Measurements from ENCODE around the gene SCAMP3. TPM values are rescaled to one million over a fixed set of nuclear protein-coding genes. Genes with fewer than 3 reads are reported as not detected.
A peak's percentile ranks its signal among the peaks of the same experiment; 100 is the strongest.

SCAMP3 gene
- total RNA-seq (10 to 100 TPM in 4 of 5 donors, 1 to 10 TPM in 1; 7.0 to 32.6 (median 24.1) TPM), polyA plus RNA-seq (10 to 100 TPM; 25.8 to 48.4 (median 45.4) TPM)
- long read RNA-seq, donor 1, partial matches to known transcripts: 0 of 4 reads
- long read RNA-seq, donor 1, other reads (novel, unspliced or antisense): 0 of 4 reads
- long read RNA-seq, donor 2, transcript SCAMP3-201 (9 exons, 1,446 nt): major isoform, 12 of 25 reads
- long read RNA-seq, donor 2, partial matches to known transcripts: 11 of 25 reads
- long read RNA-seq, donor 2, other reads (novel, unspliced or antisense): 0 of 25 reads
- long read RNA-seq, donor 3, transcript SCAMP3-201 (9 exons, 1,446 nt): major isoform, 5 of 5 reads
- long read RNA-seq, donor 3, partial matches to known transcripts: 0 of 5 reads
- long read RNA-seq, donor 3, other reads (novel, unspliced or antisense): 0 of 5 reads
- long read RNA-seq, donor 4, partial matches to known transcripts: 0 of 3 reads
- long read RNA-seq, donor 4, other reads (novel, unspliced or antisense): 0 of 3 reads
- long read RNA-seq, donor 5, transcript SCAMP3-201 (9 exons, 1,446 nt): major isoform, 9 of 12 reads
- long read RNA-seq, donor 5, partial matches to known transcripts: 0 of 12 reads
- long read RNA-seq, donor 5, other reads (novel, unspliced or antisense): 0 of 12 reads
- long read RNA-seq, donor 6: 0 reads
- long read RNA-seq, donor 7, transcript SCAMP3-201 (9 exons, 1,446 nt): major isoform, 7 of 7 reads
- long read RNA-seq, donor 7, partial matches to known transcripts: 0 of 7 reads
- long read RNA-seq, donor 7, other reads (novel, unspliced or antisense): 0 of 7 reads
- long read RNA-seq, donor 8, transcript SCAMP3-201 (9 exons, 1,446 nt): major isoform, 14 of 15 reads
- long read RNA-seq, donor 8, partial matches to known transcripts: 0 of 15 reads
- long read RNA-seq, donor 8, other reads (novel, unspliced or antisense): 0 of 15 reads
- long read RNA-seq, donor 9, partial matches to known transcripts: 0 of 6 reads
- long read RNA-seq, donor 9, other reads (novel, unspliced or antisense): 0 of 6 reads
- long read RNA-seq, donor 10, partial matches to known transcripts: 8 of 12 reads
- long read RNA-seq, donor 10, other reads (novel, unspliced or antisense): 0 of 12 reads

- Histone ChIP-seq H3K27me3 (no peaks in the 10 kb centered on the region), H3K9me3 (no peaks in the 10 kb centered on the region), H3K36me3 (peaks cover 53 to 78% (median 75%) of the 10 kb centered on the region in 4 donors), H3K27ac (peak within 1 kb of the TSS; percentile 82 to 88 (median 87)), H3K4me1 (peaks cover 14 to 27% (median 26%) of the 10 kb centered on the region in 4 donors), H3K4me3 (peak within 1 kb of the TSS; percentile 73 to 89 (median 82))
- peak; percentile 95 to 99 for DNase-seq
- intact Hi-C loops (cut with DNase I; ENCODE audit: low total_unique reads): no loop called here
- no peak for TF ChIP-seq EP300 (IDR thresholded peaks at IDR 0.05)
- peak; percentile 79 to 97 (median 90) for TF ChIP-seq POLR2AphosphoS5 (IDR thresholded peaks at IDR 0.05)
- TF ChIP-seq, protein P1, sequence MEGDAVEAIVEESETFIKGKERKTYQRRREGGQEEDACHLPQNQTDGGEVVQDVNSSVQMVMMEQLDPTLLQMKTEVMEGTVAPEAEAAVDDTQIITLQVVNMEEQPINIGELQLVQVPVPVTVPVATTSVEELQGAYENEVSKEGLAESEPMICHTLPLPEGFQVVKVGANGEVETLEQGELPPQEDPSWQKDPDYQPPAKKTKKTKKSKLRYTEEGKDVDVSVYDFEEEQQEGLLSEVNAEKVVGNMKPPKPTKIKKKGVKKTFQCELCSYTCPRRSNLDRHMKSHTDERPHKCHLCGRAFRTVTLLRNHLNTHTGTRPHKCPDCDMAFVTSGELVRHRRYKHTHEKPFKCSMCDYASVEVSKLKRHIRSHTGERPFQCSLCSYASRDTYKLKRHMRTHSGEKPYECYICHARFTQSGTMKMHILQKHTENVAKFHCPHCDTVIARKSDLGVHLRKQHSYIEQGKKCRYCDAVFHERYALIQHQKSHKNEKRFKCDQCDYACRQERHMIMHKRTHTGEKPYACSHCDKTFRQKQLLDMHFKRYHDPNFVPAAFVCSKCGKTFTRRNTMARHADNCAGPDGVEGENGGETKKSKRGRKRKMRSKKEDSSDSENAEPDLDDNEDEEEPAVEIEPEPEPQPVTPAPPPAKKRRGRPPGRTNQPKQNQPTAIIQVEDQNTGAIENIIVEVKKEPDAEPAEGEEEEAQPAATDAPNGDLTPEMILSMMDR (IDR thresholded peaks at IDR 0.05): peak in 1 of 7 experiments; percentile 26
- peak in 1 of 4 donors; percentile 39 for TF ChIP-seq POLR2A (IDR thresholded peaks at IDR 0.05)
- WGBS, 5 donors: 0 to 1% (median 0%) methylated on average over 38 to 47 of the region's 47 CpGs
These were observed at the start of gene SCAMP3 for GRCh38 chr1:155261852-155262673. SCAMP3 (minus strand) TSS chr1:155262360; CDS start chr1:155262151, 209 bp downstream.

DNA sequence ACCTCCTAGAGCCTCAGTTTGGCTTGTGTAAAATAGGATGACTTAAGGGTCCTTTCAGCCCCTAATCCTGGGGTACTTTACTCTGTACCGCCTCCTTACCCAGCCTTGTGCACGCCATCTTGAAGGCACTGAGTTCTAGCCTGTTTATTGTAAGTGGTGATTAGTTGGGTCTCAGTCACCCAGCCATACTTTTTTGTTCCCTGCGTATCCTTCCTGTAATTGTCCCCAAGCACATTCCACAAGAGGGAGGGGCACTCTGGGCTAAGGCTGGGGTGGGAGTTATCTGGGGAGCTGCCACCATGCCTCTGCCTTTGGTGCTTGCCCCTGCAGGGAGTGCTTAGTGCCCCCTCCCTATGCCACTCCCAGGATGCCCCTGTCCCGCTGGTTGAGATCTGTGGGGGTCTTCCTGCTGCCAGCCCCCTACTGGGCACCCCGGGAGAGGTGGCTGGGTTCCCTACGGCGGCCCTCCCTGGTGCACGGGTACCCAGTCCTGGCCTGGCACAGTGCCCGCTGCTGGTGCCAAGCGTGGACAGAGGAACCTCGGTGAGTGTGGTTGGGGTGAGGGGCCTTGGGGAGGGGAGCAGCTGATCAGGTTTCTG is 47.4 kb upstream of the SCAMP3 start:
- intact Hi-C loops (cut with DNase I; ENCODE audit: low total_unique reads): no loop called here
- peaks cover 17 to 34% (median 28%) of the 10 kb centered on the region in 4 donors for H3K4me1 ChIP-seq
- 0 to 10% (median 7%) methylated on average over 2 to 11 of the region's 11 CpGs for WGBS, 5 donors
- peaks cover 0 to 32% (median 28%) of the 10 kb centered on the region in 4 donors for H3K36me3 ChIP-seq
- peak overlapping the region; percentile 84 to 92 (median 90) for H3K27ac ChIP-seq
- no peaks in the 10 kb centered on the region for H3K27me3 ChIP-seq
- peak; percentile 65 to 76 for DNase-seq
- peak overlapping the region; percentile 59 to 80 (median 70) for H3K4me3 ChIP-seq
- TF ChIP-seq EP300 (IDR thresholded peaks at IDR 0.05) (no peak), POLR2AphosphoS5 (IDR thresholded peaks at IDR 0.05) (peak in 1 of 3 donors; percentile 23)
- no peaks in the 10 kb centered on the region for H3K9me3 ChIP-seq

- DNase-seq: peak; percentile 99 to 100
- Histone ChIP-seq H3K9me3 (no peaks in the 10 kb centered on the region), H3K27ac (peak within 1 kb of the TSS; percentile 84 to 92 (median 90)), H3K4me3 (peak within 1 kb of the TSS; percentile 59 to 80 (median 70)), H3K27me3 (no peaks in the 10 kb centered on the region), H3K36me3 (peaks cover 0 to 25% (median 21%) of the 10 kb centered on the region in 4 donors), H3K4me1 (peaks cover 17 to 34% (median 28%) of the 10 kb centered on the region in 4 donors)
- intact Hi-C loops (cut with DNase I; ENCODE audit: low total_unique reads): no loop called here
- TF ChIP-seq, protein P1 (IDR thresholded peaks at IDR 0.05): no peak
- TF ChIP-seq POLR2A (IDR thresholded peaks at IDR 0.05) (peak in 2 of 4 donors; percentile 39 to 48), POLR2AphosphoS5 (IDR thresholded peaks at IDR 0.05) (peak; percentile 78 to 95 (median 90))
- WGBS, 5 donors: 0% methylated on average over 34 to 51 of the region's 51 CpGs
These were observed 46.6 kb upstream of the SCAMP3 start, which contains the start of gene FDPS for GRCh38 chr1:155308493-155309422. FDPS (plus strand) TSS chr1:155308866; CDS start chr1:155309790, 924 bp downstream.

Measured in stomach (tissue), 19 donors.